ENCODE measurements around the gene RMND5B. TPM values are rescaled to one million over a fixed set of nuclear protein-coding genes. Genes with fewer than 3 reads are reported as not detected.

RMND5B gene
- total and polyA plus RNA-seq, 2 of the 13 experiments (the other 11 are each of a cell fraction or from before 2014, with no cell fraction given) = 18.6 to 20.4 TPM

DNA sequence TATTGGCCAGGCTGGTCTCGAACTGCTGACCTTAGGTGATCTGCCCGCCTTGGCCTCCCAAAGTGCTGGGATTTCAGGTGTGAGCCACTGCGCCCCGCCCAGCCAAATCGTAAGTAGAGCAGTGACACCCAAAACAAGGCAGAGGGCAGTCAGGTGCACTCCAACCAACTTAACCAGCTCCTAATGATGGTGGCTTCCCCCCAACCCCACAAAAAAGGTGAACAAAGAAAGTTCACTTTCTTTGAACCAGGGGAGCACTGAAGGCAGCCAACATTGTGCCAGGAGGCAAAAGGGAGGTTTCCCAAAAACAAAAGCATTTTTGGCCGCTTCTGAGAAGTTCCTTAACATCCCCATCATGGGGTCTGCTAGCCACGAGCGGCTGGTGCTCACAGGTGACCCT lies 46.8 kb downstream of the RMND5B start (continued):
- TF ChIP-seq ZNF552 (CRISPR knock-in tag; IDR thresholded peaks at IDR 0.05; ENCODE audit: borderline replicate concordance) (no peak), PHB2 (IDR thresholded peaks at IDR 0.05; ENCODE audit: partially characterized antibody) (no peak), NKX3-1 (CRISPR knock-in tag; IDR thresholded peaks at IDR 0.05) (no peak), KAT7 (CRISPR knock-in tag; IDR thresholded peaks at IDR 0.05; ENCODE audit: borderline replicate concordance) (no peak), SUZ12 (IDR thresholded peaks at IDR 0.05; ENCODE audit: low read depth, low read length) (no peak), FOXC1 (CRISPR knock-in tag; IDR thresholded peaks at IDR 0.05; ENCODE audit: borderline replicate concordance) (no peak)

DNA sequence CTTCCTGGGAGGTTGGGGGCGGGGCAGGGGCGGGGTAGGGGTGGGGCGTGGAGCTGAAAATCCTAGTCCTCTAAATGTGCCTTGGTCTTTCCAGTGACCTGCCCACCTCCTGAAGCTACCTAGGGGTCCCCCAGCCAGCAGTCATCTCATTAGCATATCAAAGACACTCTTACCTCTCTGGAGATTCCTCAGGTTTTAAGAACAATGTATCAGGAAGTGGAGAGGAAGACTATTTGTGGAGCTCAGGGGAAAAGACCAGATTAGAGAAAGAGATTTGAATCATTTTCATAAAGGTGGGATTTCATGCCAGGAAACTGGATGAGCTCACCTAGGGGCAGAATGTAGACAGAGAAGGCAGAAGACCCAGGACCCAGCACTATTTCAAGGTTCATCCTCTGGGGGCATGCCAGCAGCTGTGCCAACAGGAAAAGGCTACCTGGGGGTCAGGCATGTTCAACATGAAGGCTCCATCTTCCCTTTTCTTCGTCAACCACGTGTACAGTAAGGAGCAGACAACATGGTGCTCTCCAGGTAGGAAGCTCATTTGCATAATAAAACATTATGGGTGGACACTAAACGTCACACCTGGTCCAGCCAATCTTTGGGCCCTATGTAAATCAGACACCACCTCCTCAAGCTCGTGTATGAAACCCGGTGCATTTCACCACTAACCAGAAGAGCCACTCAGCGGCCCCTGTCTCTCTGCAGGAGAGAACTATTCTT lies 49.5 kb downstream of the RMND5B start:
- Histone ChIP-seq H3K79me2 (ENCODE audit: insufficient read depth, low read length) (no peaks in the 10 kb centered on the region), H3K4me2 (ENCODE audit: low read depth, low read length) (no peak overlapping the region), H3K9ac (ENCODE audit: insufficient read depth, low read depth, low read length) (no peak overlapping the region), H4K20me1 (ENCODE audit: insufficient read depth, low read length) (no peaks in the 10 kb centered on the region), H3K36me3 (replicated peaks in 1 of 2; ENCODE audit: control insufficient read depth in 1 of 2, insufficient read depth in 2 of 2, low read length in 2 of 2) (no peaks in the 10 kb centered on the region), H3K27me3 (ENCODE audit: control insufficient read depth in 1 of 2, insufficient read depth in 2 of 2, low read length in 2 of 2) (no peaks in the 10 kb centered on the region), H3K27ac (ENCODE audit: extremely low read length, insufficient read depth, low read length) (no peak overlapping the region), H3K9me3 (ENCODE audit: low read length) (no peaks in the 10 kb centered on the region), H3K4me1 (ENCODE audit: insufficient read depth, low read length) (no peaks in the 10 kb centered on the region), H2AFZ (ENCODE audit: low read length) (no peak overlapping the region), H3K4me3 (replicated peaks in 1 of 3; ENCODE audit: insufficient read depth in 1 of 3, low read depth in 2 of 3, low read length in 3 of 3) (no peak overlapping the region)
- in situ Hi-C loops (cut with HindIII; ENCODE audit: extremely low pct_ligation_motif_present, low pct_unique_long_range_greater_than_20kb) = no loop called here
- ChIA-PET POLR2A (no interaction called here), CTCF (ENCODE audit: low intra/inter-chr PET ratio, low total read pairs) (no interaction called here)
- DNase-seq (ENCODE audit: low spot score) (no peak), ATAC-seq (no peak), FAIRE-seq (no peak)
- BruUV-seq (replicated peaks) = no TSS peak
- intact Hi-C loops (cut with micrococcal nuclease; ENCODE audit: unreplicated experiment) = no loop called here
- TF ChIP-seq, protein P1, sequence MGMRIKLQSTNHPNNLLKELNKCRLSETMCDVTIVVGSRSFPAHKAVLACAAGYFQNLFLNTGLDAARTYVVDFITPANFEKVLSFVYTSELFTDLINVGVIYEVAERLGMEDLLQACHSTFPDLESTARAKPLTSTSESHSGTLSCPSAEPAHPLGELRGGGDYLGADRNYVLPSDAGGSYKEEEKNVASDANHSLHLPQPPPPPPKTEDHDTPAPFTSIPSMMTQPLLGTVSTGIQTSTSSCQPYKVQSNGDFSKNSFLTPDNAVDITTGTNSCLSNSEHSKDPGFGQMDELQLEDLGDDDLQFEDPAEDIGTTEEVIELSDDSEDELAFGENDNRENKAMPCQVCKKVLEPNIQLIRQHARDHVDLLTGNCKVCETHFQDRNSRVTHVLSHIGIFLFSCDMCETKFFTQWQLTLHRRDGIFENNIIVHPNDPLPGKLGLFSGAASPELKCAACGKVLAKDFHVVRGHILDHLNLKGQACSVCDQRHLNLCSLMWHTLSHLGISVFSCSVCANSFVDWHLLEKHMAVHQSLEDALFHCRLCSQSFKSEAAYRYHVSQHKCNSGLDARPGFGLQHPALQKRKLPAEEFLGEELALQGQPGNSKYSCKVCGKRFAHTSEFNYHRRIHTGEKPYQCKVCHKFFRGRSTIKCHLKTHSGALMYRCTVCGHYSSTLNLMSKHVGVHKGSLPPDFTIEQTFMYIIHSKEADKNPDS (CRISPR knock-in tag; IDR thresholded peaks at IDR 0.05) = no peak
- TF ChIP-seq ZNF672 (CRISPR knock-in tag; IDR thresholded peaks at IDR 0.05) (no peak), ZNF383 (CRISPR knock-in tag; IDR thresholded peaks at IDR 0.05; ENCODE audit: borderline replicate concordance) (no peak), HNF4G (IDR thresholded peaks at IDR 0.05; ENCODE audit: borderline replicate concordance, low read depth, low read length) (no peak), HNF4G (CRISPR knock-in tag; IDR thresholded peaks at IDR 0.05; ENCODE audit: borderline replicate concordance, low read depth) (no peak), KAT2B (IDR thresholded peaks at IDR 0.05; ENCODE audit: borderline replicate concordance, low read depth, low read length) (no peak), AHR (CRISPR knock-in tag; IDR thresholded peaks at IDR 0.05) (no peak), KDM1A (CRISPR knock-in tag; IDR thresholded peaks at IDR 0.05) (no peak), HIVEP1 (CRISPR knock-in tag; IDR thresholded peaks at IDR 0.05) (no peak), SMYD3 (CRISPR knock-in tag; IDR thresholded peaks at IDR 0.05) (no peak)
- TF ChIP-seq, protein P2, sequence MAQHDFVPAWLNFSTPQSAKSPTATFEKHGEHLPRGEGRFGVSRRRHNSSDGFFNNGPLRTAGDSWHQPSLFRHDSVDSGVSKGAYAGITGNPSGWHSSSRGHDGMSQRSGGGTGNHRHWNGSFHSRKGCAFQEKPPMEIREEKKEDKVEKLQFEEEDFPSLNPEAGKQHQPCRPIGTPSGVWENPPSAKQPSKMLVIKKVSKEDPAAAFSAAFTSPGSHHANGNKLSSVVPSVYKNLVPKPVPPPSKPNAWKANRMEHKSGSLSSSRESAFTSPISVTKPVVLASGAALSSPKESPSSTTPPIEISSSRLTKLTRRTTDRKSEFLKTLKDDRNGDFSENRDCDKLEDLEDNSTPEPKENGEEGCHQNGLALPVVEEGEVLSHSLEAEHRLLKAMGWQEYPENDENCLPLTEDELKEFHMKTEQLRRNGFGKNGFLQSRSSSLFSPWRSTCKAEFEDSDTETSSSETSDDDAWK (CRISPR knock-in tag; IDR thresholded peaks at IDR 0.05) = no peak
- TF ChIP-seq, protein P3, sequence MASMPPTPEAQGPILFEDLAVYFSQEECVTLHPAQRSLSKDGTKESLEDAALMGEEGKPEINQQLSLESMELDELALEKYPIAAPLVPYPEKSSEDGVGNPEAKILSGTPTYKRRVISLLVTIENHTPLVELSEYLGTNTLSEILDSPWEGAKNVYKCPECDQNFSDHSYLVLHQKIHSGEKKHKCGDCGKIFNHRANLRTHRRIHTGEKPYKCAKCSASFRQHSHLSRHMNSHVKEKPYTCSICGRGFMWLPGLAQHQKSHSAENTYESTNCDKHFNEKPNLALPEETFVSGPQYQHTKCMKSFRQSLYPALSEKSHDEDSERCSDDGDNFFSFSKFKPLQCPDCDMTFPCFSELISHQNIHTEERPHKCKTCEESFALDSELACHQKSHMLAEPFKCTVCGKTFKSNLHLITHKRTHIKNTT (CRISPR knock-in tag; IDR thresholded peaks at IDR 0.05) = no peak
- 22% methylated on average over 7 of the region's 9 CpGs for WGBS (ENCODE audit: low lambda C conversion rate)

Measured in HepG2 (cell line).